ENCODE data around the gene ST6GALNAC3. TPM values are rescaled to one million over a fixed set of nuclear protein-coding genes. Genes with fewer than 3 reads are reported as not detected.

Gene ST6GALNAC3
- polyA plus RNA-seq, 2 of the 4 experiments (the other 2 are of a cell fraction), result 1.1 to 1.2 TPM

DNA sequence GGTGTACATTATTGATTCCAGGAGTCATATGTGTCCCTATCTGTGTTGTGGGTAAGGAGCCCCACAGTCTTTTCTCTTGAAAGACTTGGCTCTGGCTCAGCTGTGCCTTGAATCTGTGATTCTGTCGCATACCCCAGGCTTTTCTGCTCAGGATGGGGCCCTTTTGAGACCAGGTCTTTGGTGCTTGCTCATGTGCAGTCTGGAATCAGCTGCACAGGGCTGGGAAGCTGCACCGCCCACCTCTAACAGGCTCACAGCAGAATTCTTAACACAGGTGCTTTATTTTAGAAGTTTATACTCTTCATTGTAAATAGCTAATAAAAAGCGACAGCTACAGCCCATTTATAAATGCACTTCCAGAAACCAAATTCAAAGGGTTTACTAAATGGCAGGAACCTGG lies 61.3 kb downstream of the ST6GALNAC3 start (continued):
- TF ChIP-seq ESRRA (IDR thresholded peaks at IDR 0.05; ENCODE audit: borderline replicate concordance, low read length) (no peak), EHMT2 (IDR thresholded peaks at IDR 0.05; ENCODE audit: low read depth) (no peak), GATA3 (IDR thresholded peaks at IDR 0.05; ENCODE audit: borderline replicate concordance) (no peak), EP300 (IDR thresholded peaks at IDR 0.05) (no peak)
- TF ChIP-seq, protein P1, sequence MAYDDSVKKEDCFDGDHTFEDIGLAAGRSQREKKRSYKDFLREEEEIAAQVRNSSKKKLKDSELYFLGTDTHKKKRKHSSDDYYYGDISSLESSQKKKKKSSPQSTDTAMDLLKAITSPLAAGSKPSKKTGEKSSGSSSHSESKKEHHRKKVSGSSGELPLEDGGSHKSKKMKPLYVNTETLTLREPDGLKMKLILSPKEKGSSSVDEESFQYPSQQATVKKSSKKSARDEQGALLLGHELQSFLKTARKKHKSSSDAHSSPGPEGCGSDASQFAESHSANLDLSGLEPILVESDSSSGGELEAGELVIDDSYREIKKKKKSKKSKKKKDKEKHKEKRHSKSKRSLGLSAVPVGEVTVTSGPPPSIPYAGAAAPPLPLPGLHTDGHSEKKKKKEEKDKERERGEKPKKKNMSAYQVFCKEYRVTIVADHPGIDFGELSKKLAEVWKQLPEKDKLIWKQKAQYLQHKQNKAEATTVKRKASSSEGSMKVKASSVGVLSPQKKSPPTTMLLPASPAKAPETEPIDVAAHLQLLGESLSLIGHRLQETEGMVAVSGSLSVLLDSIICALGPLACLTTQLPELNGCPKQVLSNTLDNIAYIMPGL (CRISPR knock-in tag; IDR thresholded peaks at IDR 0.05; ENCODE audit: borderline replicate concordance), result no peak

DNA sequence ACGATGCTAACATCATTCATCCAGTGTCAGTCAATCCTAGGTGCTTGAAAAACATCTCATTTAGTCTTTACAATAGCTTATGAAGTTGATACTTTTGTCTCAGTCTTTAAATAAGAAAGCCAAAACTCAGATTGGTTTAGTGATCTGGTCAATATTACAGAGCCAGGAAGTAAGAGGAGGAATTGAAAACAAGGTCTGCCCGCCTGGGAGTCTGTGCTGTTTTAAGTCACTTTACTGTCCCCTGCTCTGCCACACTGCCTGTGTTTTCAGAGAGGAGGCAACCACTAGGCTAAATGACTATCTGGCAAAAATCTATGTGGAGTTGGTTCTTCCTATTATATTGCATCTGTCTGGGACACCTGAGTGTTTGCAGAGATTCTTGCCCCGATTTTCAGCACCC lies 62.3 kb downstream of the ST6GALNAC3 start:
- H3K27ac ChIP-seq, result no peak overlapping the region
- TF ChIP-seq ZSCAN20 (CRISPR knock-in tag; IDR thresholded peaks at IDR 0.05), result no peak
- TF ChIP-seq, protein P2, sequence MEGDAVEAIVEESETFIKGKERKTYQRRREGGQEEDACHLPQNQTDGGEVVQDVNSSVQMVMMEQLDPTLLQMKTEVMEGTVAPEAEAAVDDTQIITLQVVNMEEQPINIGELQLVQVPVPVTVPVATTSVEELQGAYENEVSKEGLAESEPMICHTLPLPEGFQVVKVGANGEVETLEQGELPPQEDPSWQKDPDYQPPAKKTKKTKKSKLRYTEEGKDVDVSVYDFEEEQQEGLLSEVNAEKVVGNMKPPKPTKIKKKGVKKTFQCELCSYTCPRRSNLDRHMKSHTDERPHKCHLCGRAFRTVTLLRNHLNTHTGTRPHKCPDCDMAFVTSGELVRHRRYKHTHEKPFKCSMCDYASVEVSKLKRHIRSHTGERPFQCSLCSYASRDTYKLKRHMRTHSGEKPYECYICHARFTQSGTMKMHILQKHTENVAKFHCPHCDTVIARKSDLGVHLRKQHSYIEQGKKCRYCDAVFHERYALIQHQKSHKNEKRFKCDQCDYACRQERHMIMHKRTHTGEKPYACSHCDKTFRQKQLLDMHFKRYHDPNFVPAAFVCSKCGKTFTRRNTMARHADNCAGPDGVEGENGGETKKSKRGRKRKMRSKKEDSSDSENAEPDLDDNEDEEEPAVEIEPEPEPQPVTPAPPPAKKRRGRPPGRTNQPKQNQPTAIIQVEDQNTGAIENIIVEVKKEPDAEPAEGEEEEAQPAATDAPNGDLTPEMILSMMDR (IDR thresholded peaks at IDR 0.05), result no peak
- no peak for TF ChIP-seq CHD4 (IDR thresholded peaks at IDR 0.05; ENCODE audit: borderline replicate concordance)
- no peak for TF ChIP-seq RARB (CRISPR knock-in tag; IDR thresholded peaks at IDR 0.05)
- no peak for TF ChIP-seq TP53 (CRISPR knock-in tag; IDR thresholded peaks at IDR 0.05)
- TF ChIP-seq, protein P3, sequence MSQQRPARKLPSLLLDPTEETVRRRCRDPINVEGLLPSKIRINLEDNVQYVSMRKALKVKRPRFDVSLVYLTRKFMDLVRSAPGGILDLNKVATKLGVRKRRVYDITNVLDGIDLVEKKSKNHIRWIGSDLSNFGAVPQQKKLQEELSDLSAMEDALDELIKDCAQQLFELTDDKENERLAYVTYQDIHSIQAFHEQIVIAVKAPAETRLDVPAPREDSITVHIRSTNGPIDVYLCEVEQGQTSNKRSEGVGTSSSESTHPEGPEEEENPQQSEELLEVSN (IDR thresholded peaks at IDR 0.05; ENCODE audit: borderline replicate concordance, low read depth), result no peak
- TF ChIP-seq HOXB5 (CRISPR knock-in tag; IDR thresholded peaks at IDR 0.05), result no peak
- no peak for TF ChIP-seq ZNF302 (CRISPR knock-in tag; IDR thresholded peaks at IDR 0.05)
- TF ChIP-seq RAD21 (conservative IDR thresholded peaks at IDR 0.05 in 1 of 2, IDR thresholded peaks at IDR 0.05 in 1 of 2), result no peak
- no peak for DNase-seq (ENCODE audit: low read depth in 1 of 2, low spot score in 1 of 2)
- no peak overlapping the region for H3K4me2 ChIP-seq
- WGBS (ENCODE audit: missing lambda C conversion rate), result 32% methylated on average over 3 of the region's 3 CpGs
- no peak for ATAC-seq
- no peak overlapping the region for H3K4me3 ChIP-seq
- ChIA-PET CTCF (interaction anchor here (0.9 kb wide), 1 partner anchor 17 kb away, joined by 3 read pairs; no protein-coding TSS in a partner anchor), POLR2A (no interaction called here)
- no peaks in the 10 kb centered on the region for H3K4me1 ChIP-seq
- no peak for FAIRE-seq
- no peaks in the 10 kb centered on the region for H3K9me3 ChIP-seq

DNA sequence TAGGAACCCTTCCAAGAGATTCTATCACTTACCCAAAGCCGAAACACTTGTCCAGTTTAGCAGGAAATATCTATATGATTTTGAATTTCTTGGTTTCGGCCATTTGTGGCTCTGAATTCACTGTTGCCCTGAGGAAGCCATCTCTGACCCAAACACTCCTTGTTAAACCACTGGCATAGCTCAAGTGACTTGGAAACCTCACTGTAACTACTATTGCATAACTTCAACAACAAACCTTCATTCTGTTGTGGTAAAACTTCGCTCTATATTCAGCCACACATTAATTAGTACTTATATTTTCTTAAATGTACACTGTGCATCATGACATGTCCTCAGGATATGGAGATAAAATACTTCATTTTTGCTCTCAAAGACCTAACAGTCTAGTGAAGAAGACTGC lies 63.2 kb downstream of the ST6GALNAC3 start:
- no peak for DNase-seq (ENCODE audit: low read depth in 1 of 2, low spot score in 1 of 2)
- no peak for FAIRE-seq
- POLR2A ChIA-PET, result no interaction called here
- Histone ChIP-seq H3K4me1 (no peaks in the 10 kb centered on the region), H3K4me2 (no peak overlapping the region), H3K9me3 (no peaks in the 10 kb centered on the region), H3K27ac (no peak overlapping the region), H3K4me3 (no peak overlapping the region)
- 21% methylated on average over 3 of the region's 3 CpGs for WGBS (ENCODE audit: missing lambda C conversion rate)
- CTCF ChIA-PET, result no interaction called here
- ATAC-seq, result no peak
- TF ChIP-seq ZFP36 (IDR thresholded peaks at IDR 0.05; ENCODE audit: borderline replicate concordance, partially characterized antibody) (no peak), KDM5A (IDR thresholded peaks at IDR 0.05) (no peak), RAD21 (conservative IDR thresholded peaks at IDR 0.05 in 1 of 2, IDR thresholded peaks at IDR 0.05 in 1 of 2) (no peak), FOSB (CRISPR knock-in tag; IDR thresholded peaks at IDR 0.05) (no peak)
- TF ChIP-seq, protein P4, sequence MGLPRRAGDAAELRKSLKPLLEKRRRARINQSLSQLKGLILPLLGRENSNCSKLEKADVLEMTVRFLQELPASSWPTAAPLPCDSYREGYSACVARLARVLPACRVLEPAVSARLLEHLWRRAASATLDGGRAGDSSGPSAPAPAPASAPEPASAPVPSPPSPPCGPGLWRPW (IDR thresholded peaks at IDR 0.05), result no peak

All from A549 (cell line).